SK-N-SH (cell line): ENCODE data around the gene SDK1. TPM values are rescaled to one million over a fixed set of nuclear protein-coding genes. Genes with fewer than 3 reads are reported as not detected.

Source experiments
- CTCF ChIA-PET: fragments of 300-600, 350-600 bp; formaldehyde crosslinking; extraction: SDS; loops from one replicate; lab custom pipeline; 2021; lab: Yijun Ruan, JAX
- POLR2A ChIA-PET: fragments of 350-600 bp; sonication (Branson Sonifier 250); formaldehyde crosslinking; extraction: SDS; loops from one replicate; lab custom pipeline; 2020; ENCODE audit warnings: antibody characterized with exemption, inconsistent platforms; lab: Yijun Ruan, JAX
- DNase-seq: peaks from one replicate; pipeline ENCODE4 v3.0.0; 2012
- H2AFZ ChIP-seq: fragments of 200-600 bp; sonication (generic); 2 replicates; pipeline ENCODE4 v1.8.1; 2016; ENCODE audit warnings: antibody characterized with exemption, mild to moderate bottlenecking, low read depth
- H3F3A ChIP-seq: fragments of 200-600 bp; sonication (generic); replicated peaks from 2 replicates; pipeline ENCODE3; 2016; ENCODE audit warnings: antibody characterized with exemption, mild to moderate bottlenecking; ENCODE audit not compliant: insufficient read depth
- H3K27ac ChIP-seq, 2 experiments: fragments of 200-500 bp in 1 of 2; fragments of 200-600 bp in 1 of 2; sonication (Bioruptor generic) in 1 of 2; sonication (generic), shearing (Covaris generic) in 1 of 2; 2 replicates each; pipeline versions ENCODE4 v1.5.1 to v1.6.1; 2014 to 2016; ENCODE audit warnings: low read depth in 2 of 2, inconsistent platforms in 1 of 2, low read length in 1 of 2, mild to moderate bottlenecking in 1 of 2, mixed read lengths in 1 of 2
- H3K27me3 ChIP-seq: fragments of 200-600 bp; sonication (generic), shearing (Covaris generic); 2 replicates; pipeline ENCODE4 v1.6.1; 2016; ENCODE audit warnings: mixed run types; ENCODE audit not compliant: insufficient read depth
- H3K36me3 ChIP-seq, 2 experiments: fragments of 200-500 bp in 1 of 2; fragments of 200-600 bp in 1 of 2; sonication (Bioruptor generic) in 1 of 2; sonication (generic) in 1 of 2; replicated peaks in 1 of 2; 2 replicates each; pipeline versions ENCODE3 to v1.5.1; 2014 to 2016; ENCODE audit warnings: low read length in 1 of 2, mild to moderate bottlenecking in 1 of 2; ENCODE audit not compliant: insufficient read depth in 2 of 2, control insufficient read depth in 1 of 2
- H3K4me1 ChIP-seq, 2 experiments: fragments of 200-500 bp in 1 of 2; fragments of 200-600 bp in 1 of 2; sonication (Bioruptor generic) in 1 of 2; sonication (generic), shearing (Covaris generic) in 1 of 2; 2 replicates each; pipeline versions ENCODE4 v1.5.1 to v1.6.1; 2014 to 2016; ENCODE audit warnings: low read depth in 1 of 2, low read length in 1 of 2, mixed run types in 1 of 2; ENCODE audit not compliant: insufficient read depth in 2 of 2, control insufficient read depth in 1 of 2
- H3K4me2 ChIP-seq: fragments of 200-600 bp; sonication (generic), shearing (Covaris generic); 2 replicates; pipeline ENCODE4 v1.6.1; 2017; ENCODE audit warnings: mixed run types
- H3K4me3 ChIP-seq, 2 experiments: fragments of 200-500 bp in 1 of 2; fragments of 200-600 bp in 1 of 2; sonication (Bioruptor generic) in 1 of 2; sonication (generic), shearing (Covaris generic) in 1 of 2; 2 replicates each; pipeline versions ENCODE4 v1.5.1 to v1.8.1; 2014 to 2016; ENCODE audit warnings: low read depth in 2 of 2, inconsistent platforms in 1 of 2, low read length in 1 of 2, mild to moderate bottlenecking in 1 of 2, mixed read lengths in 1 of 2, moderate library complexity in 1 of 2
- H3K79me2 ChIP-seq: fragments of 200-600 bp; sonication (generic); 2 replicates; pipeline ENCODE4 v1.8.1; 2017; ENCODE audit warnings: mild to moderate bottlenecking; ENCODE audit not compliant: insufficient read depth
- H3K9ac ChIP-seq: fragments of 200-600 bp; sonication (generic); 2 replicates; pipeline ENCODE4 v1.6.1; 2017; ENCODE audit warnings: mixed run types
- H3K9me2 ChIP-seq: fragments of 200-600 bp; sonication (generic); 2 replicates; pipeline ENCODE4 v1.6.1; 2017; ENCODE audit warnings: mixed run types
- H3K9me3 ChIP-seq: fragments of 200-600 bp; sonication (generic); 2 replicates; pipeline ENCODE4 v1.6.1; 2017; ENCODE audit warnings: mixed run types, mild to moderate bottlenecking, moderate library complexity
- H4K20me1 ChIP-seq: fragments of 200-600 bp; sonication (generic); 2 replicates; pipeline ENCODE4 v1.6.1; 2017; ENCODE audit warnings: mild to moderate bottlenecking, mixed run types; ENCODE audit not compliant: insufficient read depth
- CHD2 ChIP-seq: fragments of 150-350 bp; IDR thresholded peaks from 2 replicates; pipeline ENCODE4 v1.6.1; 2018; ENCODE audit warnings: low read length; ENCODE audit not compliant: partially characterized antibody
- EP300 ChIP-seq, 2 experiments: IDR thresholded peaks; 2 replicates each; pipeline versions ENCODE4 v1.4.0 to v1.6.1; 2012; ENCODE audit warnings: borderline replicate concordance in 1 of 2, low read depth in 1 of 2, low read length in 1 of 2
- EZH2phosphoT487 ChIP-seq: fragments of 200-600 bp; sonication (generic); IDR thresholded peaks from 2 replicates; pipeline ENCODE4 v1.6.1; 2017; ENCODE audit warnings: low read depth, mixed run types, mild to moderate bottlenecking, antibody characterized with exemption, moderate library complexity, borderline replicate concordance
- FOSL2 ChIP-seq: IDR thresholded peaks from 2 replicates; pipeline ENCODE4 v1.4.0; 2012; ENCODE audit warnings: low read depth, mild to moderate bottlenecking, moderate library complexity, borderline replicate concordance
- FOXJ3 ChIP-seq: sonication (generic); formaldehyde crosslinking; IDR thresholded peaks from 2 replicates; pipeline ENCODE4 v1.5.1; 2020; ENCODE audit warnings: mild to moderate bottlenecking, missing genetic modification reagents
- FOXM1 ChIP-seq: IDR thresholded peaks from 2 replicates; pipeline ENCODE4 v1.4.0; 2012; ENCODE audit warnings: low read depth, mild to moderate bottlenecking
- GABPA ChIP-seq: IDR thresholded peaks from 2 replicates; pipeline ENCODE4 v1.4.0; 2012; ENCODE audit warnings: low read depth, mild to moderate bottlenecking
- GATA2 ChIP-seq: sonication (generic); formaldehyde crosslinking; IDR thresholded peaks from 2 replicates; pipeline ENCODE4 v1.5.0; 2020; ENCODE audit warnings: mild to moderate bottlenecking, missing genetic modification reagents
- POLR2AphosphoS5 ChIP-seq: IDR thresholded peaks from 2 replicates; pipeline ENCODE4 v1.6.1; 2012; ENCODE audit warnings: low read depth, low read length
- RFX5 ChIP-seq: IDR thresholded peaks from 2 replicates; pipeline ENCODE4 v1.6.1; 2012; ENCODE audit warnings: mild to moderate bottlenecking, improper control_type of control experiment, low read length
- SMC3 ChIP-seq: IDR thresholded peaks from 2 replicates; pipeline ENCODE4 v1.6.1; 2012; ENCODE audit warnings: low read depth, low read length, improper control_type of control experiment
- TCF12 ChIP-seq: IDR thresholded peaks from 2 replicates; pipeline ENCODE4 v1.4.0; 2012
- YY1 ChIP-seq: IDR thresholded peaks from 2 replicates; pipeline ENCODE4 v1.4.0; 2012; ENCODE audit warnings: low read depth, mild to moderate bottlenecking
- WGBS: methylation state at CpG from one replicate; pipeline ENCODE4 v1.1.6; 2017; ENCODE audit warnings: low lambda C conversion rate; 5-methylcytosine and 5-hydroxymethylcytosine counted together
- polyA plus RNA-seq, 3 experiments: library from polyadenylated mRNA; depleted of rRNA; stranded (reverse); fragments of >200 nt; gene quantifications; 2 replicates each; pipeline ENCODE4 v1.2.3, GENCODE V29; 2012
- TF ChIP-seq, protein P1 (sequence below): IDR thresholded peaks from 2 replicates; pipeline ENCODE4 v1.4.0; 2012; ENCODE audit warnings: low read depth, borderline replicate concordance
- TF ChIP-seq, protein P2 (sequence below): fragments of 200-600 bp; sonication (generic); IDR thresholded peaks from 2 replicates; pipeline ENCODE4 v1.6.1; 2017; ENCODE audit warnings: antibody characterized with exemption, mild to moderate bottlenecking, moderate library complexity
- TF ChIP-seq, protein P3 (sequence below): fragments of 150-350 bp; IDR thresholded peaks from 2 replicates; pipeline ENCODE4 v1.6.1; 2016; ENCODE audit warnings: mild to moderate bottlenecking, low read depth, low read length
- TF ChIP-seq, protein P4 (sequence below): IDR thresholded peaks from 2 replicates; pipeline ENCODE4 v1.4.0; 2012; ENCODE audit warnings: low read depth, borderline replicate concordance

SDK1 gene
- polyA plus RNA-seq, 1 of the 3 experiments (the other 2 are of a cell fraction), result 1.2 TPM

DNA sequence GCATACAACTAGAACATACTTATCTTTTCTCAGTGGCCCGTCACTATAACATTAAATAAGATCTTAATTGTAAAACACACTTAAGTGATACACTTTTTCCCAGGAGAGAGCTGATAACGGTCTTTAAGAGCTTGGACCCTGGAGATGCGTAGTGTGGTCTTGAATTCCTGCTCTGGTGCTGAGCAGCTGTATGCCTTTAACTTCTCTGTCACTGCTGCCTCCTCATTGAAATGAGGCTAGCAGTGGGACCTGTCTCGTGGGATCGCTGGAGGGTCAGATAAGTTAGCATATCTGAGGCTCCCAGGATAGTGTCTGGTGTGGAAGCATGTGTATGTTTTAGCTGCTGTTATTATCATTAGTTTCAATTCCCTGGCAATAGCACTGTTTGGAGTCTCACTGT lies 194.9 kb downstream of the SDK1 start (continued):
- TF ChIP-seq, protein P1, sequence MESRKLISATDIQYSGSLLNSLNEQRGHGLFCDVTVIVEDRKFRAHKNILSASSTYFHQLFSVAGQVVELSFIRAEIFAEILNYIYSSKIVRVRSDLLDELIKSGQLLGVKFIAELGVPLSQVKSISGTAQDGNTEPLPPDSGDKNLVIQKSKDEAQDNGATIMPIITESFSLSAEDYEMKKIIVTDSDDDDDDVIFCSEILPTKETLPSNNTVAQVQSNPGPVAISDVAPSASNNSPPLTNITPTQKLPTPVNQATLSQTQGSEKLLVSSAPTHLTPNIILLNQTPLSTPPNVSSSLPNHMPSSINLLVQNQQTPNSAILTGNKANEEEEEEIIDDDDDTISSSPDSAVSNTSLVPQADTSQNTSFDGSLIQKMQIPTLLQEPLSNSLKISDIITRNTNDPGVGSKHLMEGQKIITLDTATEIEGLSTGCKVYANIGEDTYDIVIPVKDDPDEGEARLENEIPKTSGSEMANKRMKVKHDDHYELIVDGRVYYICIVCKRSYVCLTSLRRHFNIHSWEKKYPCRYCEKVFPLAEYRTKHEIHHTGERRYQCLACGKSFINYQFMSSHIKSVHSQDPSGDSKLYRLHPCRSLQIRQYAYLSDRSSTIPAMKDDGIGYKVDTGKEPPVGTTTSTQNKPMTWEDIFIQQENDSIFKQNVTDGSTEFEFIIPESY, result no peak
- no peak for TF ChIP-seq SMC3

DNA sequence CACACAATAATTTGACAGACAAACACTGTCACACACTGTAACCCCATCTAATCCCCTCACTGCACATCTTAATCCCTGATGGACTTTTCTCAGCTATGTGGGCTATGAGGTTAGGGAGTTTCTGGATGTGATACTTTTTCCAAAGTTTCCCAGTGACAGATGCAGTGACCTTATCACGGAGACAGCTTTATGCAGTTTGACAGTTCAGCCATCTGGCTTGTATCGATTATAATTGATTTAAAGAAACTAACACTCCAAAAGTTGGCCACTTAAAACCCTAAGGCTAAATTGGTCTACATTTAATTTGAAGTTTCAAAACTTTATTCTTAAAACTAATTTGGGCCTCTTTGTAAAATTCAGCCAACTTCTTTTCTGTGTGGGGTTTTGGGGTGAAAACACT lies 196.7 kb downstream of the SDK1 start:
- no peaks in the 10 kb centered on the region for H3K9me2 ChIP-seq
- CTCF ChIA-PET, result interaction anchor here (0.8 to 1.0 kb wide), 2 partner anchors 16 to 17 kb away, joined by 3 read pairs; no protein-coding TSS in a partner anchor
- WGBS, result 48% methylated on average over 2 of the region's 2 CpGs

More for the DNA sequence above, 196.7 kb downstream of the SDK1 start:
- no peak for DNase-seq
- TF ChIP-seq, protein P2, sequence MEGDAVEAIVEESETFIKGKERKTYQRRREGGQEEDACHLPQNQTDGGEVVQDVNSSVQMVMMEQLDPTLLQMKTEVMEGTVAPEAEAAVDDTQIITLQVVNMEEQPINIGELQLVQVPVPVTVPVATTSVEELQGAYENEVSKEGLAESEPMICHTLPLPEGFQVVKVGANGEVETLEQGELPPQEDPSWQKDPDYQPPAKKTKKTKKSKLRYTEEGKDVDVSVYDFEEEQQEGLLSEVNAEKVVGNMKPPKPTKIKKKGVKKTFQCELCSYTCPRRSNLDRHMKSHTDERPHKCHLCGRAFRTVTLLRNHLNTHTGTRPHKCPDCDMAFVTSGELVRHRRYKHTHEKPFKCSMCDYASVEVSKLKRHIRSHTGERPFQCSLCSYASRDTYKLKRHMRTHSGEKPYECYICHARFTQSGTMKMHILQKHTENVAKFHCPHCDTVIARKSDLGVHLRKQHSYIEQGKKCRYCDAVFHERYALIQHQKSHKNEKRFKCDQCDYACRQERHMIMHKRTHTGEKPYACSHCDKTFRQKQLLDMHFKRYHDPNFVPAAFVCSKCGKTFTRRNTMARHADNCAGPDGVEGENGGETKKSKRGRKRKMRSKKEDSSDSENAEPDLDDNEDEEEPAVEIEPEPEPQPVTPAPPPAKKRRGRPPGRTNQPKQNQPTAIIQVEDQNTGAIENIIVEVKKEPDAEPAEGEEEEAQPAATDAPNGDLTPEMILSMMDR, result no peak
- TF ChIP-seq SMC3, result no peak
- TF ChIP-seq, protein P3, sequence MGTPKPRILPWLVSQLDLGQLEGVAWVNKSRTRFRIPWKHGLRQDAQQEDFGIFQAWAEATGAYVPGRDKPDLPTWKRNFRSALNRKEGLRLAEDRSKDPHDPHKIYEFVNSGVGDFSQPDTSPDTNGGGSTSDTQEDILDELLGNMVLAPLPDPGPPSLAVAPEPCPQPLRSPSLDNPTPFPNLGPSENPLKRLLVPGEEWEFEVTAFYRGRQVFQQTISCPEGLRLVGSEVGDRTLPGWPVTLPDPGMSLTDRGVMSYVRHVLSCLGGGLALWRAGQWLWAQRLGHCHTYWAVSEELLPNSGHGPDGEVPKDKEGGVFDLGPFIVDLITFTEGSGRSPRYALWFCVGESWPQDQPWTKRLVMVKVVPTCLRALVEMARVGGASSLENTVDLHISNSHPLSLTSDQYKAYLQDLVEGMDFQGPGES, result no peak
- no peak for TF ChIP-seq GABPA
- TF ChIP-seq, protein P4, sequence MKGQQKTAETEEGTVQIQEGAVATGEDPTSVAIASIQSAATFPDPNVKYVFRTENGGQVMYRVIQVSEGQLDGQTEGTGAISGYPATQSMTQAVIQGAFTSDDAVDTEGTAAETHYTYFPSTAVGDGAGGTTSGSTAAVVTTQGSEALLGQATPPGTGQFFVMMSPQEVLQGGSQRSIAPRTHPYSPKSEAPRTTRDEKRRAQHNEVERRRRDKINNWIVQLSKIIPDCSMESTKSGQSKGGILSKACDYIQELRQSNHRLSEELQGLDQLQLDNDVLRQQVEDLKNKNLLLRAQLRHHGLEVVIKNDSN, result no peak
- no peak for TF ChIP-seq RFX5
- no peak for TF ChIP-seq CHD2
- TF ChIP-seq EZH2phosphoT487, result no peak
- TF ChIP-seq YY1, result no peak
- peak in 1 of 2 experiments; percentile 48; a peak in 2 of 4 replicates for TF ChIP-seq EP300 (IDR thresholded peaks at IDR 0.05; ENCODE audit: borderline replicate concordance in 1 of 2, low read depth in 1 of 2, low read length in 1 of 2)
- TF ChIP-seq FOSL2, result no peak
- TF ChIP-seq FOXJ3 (CRISPR knock-in tag), result no peak
- TF ChIP-seq POLR2AphosphoS5, result no peak
- peak; percentile 15; the same call in 1 of the 2 replicates for TF ChIP-seq TCF12
- TF ChIP-seq, protein P1, result no peak
- TF ChIP-seq FOXM1, result no peak
- no peak for TF ChIP-seq GATA2 (CRISPR knock-in tag)
- H3K27me3 ChIP-seq, result no peaks in the 10 kb centered on the region
- no peak overlapping the region for H3K9ac ChIP-seq
- POLR2A ChIA-PET, result no interaction called here
- no peaks in the 10 kb centered on the region for H3K36me3 ChIP-seq
- H2AFZ ChIP-seq, result no peak overlapping the region
- peaks cover 6% of the 10 kb centered on the region; the same call in 1 of the 2 replicates for H3K9me3 ChIP-seq
- peaks cover 5 to 13% of the 10 kb centered on the region in 2 experiments; a peak in 3 of 4 replicates for H3K4me1 ChIP-seq
- H4K20me1 ChIP-seq, result no peaks in the 10 kb centered on the region
- H3K79me2 ChIP-seq, result no peaks in the 10 kb centered on the region
- H3K4me2 ChIP-seq, result no peak overlapping the region
- no peak overlapping the region for H3K27ac ChIP-seq
- H3F3A ChIP-seq, result no peaks in the 10 kb centered on the region
- H3K4me3 ChIP-seq, result no peak overlapping the region
